A549 (cell line): ENCODE data around the gene GRM4. TPM values are rescaled to one million over a fixed set of nuclear protein-coding genes. Genes with fewer than 3 reads are reported as not detected.

ENCODE experiments used
- ATAC-seq, 2 experiments: fragments of 200-7000 bp in 1 of 2; fragments of >200 bp in 1 of 2; cut with Nextera tagmentation in 1 of 2; cut with Tn5 transposase in 1 of 2; 3 replicates each; pipeline versions ENCODE4 v1.8.0 to v1.9.1; 2018 to 2020; ENCODE audit warnings: mild to moderate bottlenecking in 1 of 2, moderate library complexity in 1 of 2
- CTCF ChIA-PET: fragments of 300-600 bp; sonication (Branson Sonifier 250); formaldehyde crosslinking; extraction: SDS; loops from one replicate; lab custom pipeline; 2021; ENCODE audit warnings: antibody characterized with exemption, inconsistent platforms; lab: Yijun Ruan, JAX
- POLR2A ChIA-PET: fragments of 350-600 bp; formaldehyde crosslinking; extraction: SDS; loops from one replicate; lab custom pipeline; 2021; ENCODE audit warnings: antibody characterized with exemption, inconsistent platforms; lab: Yijun Ruan, JAX
- DNase-seq, 2 experiments: peaks; one replicate each; pipeline versions ENCODE4 v3.0.0 to v3.0.0-alpha.2; 2011 to 2016; ENCODE audit warnings: low read depth in 1 of 2, low spot score in 1 of 2
- FAIRE-seq: peaks from 2 replicates; lab custom pipeline; 2011; peaks lifted over from hg19 to GRCh38; lab: Jason Lieb, UNC
- H3K27ac ChIP-seq, 2 experiments: fragments of >200 bp; sonication (Bioruptor Twin); formaldehyde crosslinking; 3 replicates each; pipeline ENCODE4 v1.5.1; 2016 to 2017
- H3K4me1 ChIP-seq: fragments of >200 bp; sonication (Bioruptor Twin); formaldehyde crosslinking; 3 replicates; pipeline ENCODE4 v1.6.1; 2016
- H3K4me2 ChIP-seq: fragments of >200 bp; sonication (Bioruptor Twin); formaldehyde crosslinking; 3 replicates; pipeline ENCODE4 v1.6.1; 2016
- H3K4me3 ChIP-seq: fragments of >200 bp; sonication (Bioruptor Twin); formaldehyde crosslinking; 3 replicates; pipeline ENCODE4 v1.5.1; 2016
- H3K9me3 ChIP-seq: fragments of >200 bp; sonication (Bioruptor Twin); formaldehyde crosslinking; 3 replicates; pipeline ENCODE4 v1.6.1; 2016
- ATOH8 ChIP-seq: fragments of 250-450 bp; sonication (Bioruptor Pico); IDR thresholded peaks from 2 replicates; pipeline ENCODE4 v1.5.0; 2020; ENCODE audit warnings: low read depth, mild to moderate bottlenecking, moderate library complexity
- CBX2 ChIP-seq: fragments of 200-600 bp; sonication (generic); IDR thresholded peaks from 2 replicates; pipeline ENCODE4 v1.6.1; 2016; ENCODE audit warnings: low read depth, mild to moderate bottlenecking, borderline replicate concordance
- CBX8 ChIP-seq: fragments of 200-600 bp; sonication (generic); IDR thresholded peaks from 2 replicates; pipeline ENCODE4 v1.6.1; 2016
- CEBPB ChIP-seq, 2 experiments: fragments of >200 bp in 1 of 2; sonication (Bioruptor Twin) in 1 of 2; formaldehyde crosslinking in 1 of 2; IDR thresholded peaks; 2 replicates each; pipeline ENCODE4 v1.6.1; 2012 to 2016
- ELK1 ChIP-seq: fragments of 150-350 bp; IDR thresholded peaks from 2 replicates; pipeline ENCODE4 v1.6.1; 2014; ENCODE audit warnings: low read depth, mild to moderate bottlenecking, low read length
- ESRRA ChIP-seq: fragments of 150-350 bp; IDR thresholded peaks from 2 replicates; pipeline ENCODE4 v1.6.1; 2014; ENCODE audit warnings: mild to moderate bottlenecking, low read length, borderline replicate concordance
- FOSL2 ChIP-seq, 2 experiments: fragments of 450-650 bp in 1 of 2; fragments of >200 bp in 1 of 2; sonication (Bioruptor Twin) in 1 of 2; formaldehyde crosslinking; IDR thresholded peaks; 2 replicates each; pipeline versions ENCODE4 v1.5.0 to v1.6.1; 2016 to 2020; ENCODE audit warnings: mild to moderate bottlenecking in 1 of 2, moderate library complexity in 1 of 2
- HDAC2 ChIP-seq: fragments of 200-600 bp; sonication (generic); IDR thresholded peaks from 2 replicates; pipeline ENCODE4 v1.6.1; 2016
- HOXA7 ChIP-seq: fragments of 250-450 bp; sonication (Bioruptor Pico); IDR thresholded peaks from 2 replicates; pipeline ENCODE4 v1.5.0; 2020; ENCODE audit warnings: mild to moderate bottlenecking, moderate library complexity
- HOXB13 ChIP-seq: fragments of 250-450 bp; sonication (Bioruptor Pico); IDR thresholded peaks from 2 replicates; pipeline ENCODE4 v1.5.0; 2020; ENCODE audit warnings: low read depth, mild to moderate bottlenecking, moderate library complexity
- HOXB5 ChIP-seq: fragments of 250-450 bp; sonication (Bioruptor Pico); IDR thresholded peaks from 2 replicates; pipeline ENCODE4 v1.5.0; 2020; ENCODE audit warnings: mild to moderate bottlenecking, moderate library complexity
- JUN ChIP-seq, 2 experiments: fragments of >200 bp; sonication (Bioruptor Twin); formaldehyde crosslinking; IDR thresholded peaks; 2 replicates in 1 of 2; 3 replicates in 1 of 2; pipeline ENCODE4 v1.6.1; 2016 to 2017
- JUNB ChIP-seq: fragments of >200 bp; sonication (Bioruptor Twin); formaldehyde crosslinking; IDR thresholded peaks from 2 replicates; pipeline ENCODE4 v1.6.1; 2016
- KDM5A ChIP-seq: fragments of 200-600 bp; sonication (generic); IDR thresholded peaks from 2 replicates; pipeline ENCODE4 v1.6.1; 2016; ENCODE audit warnings: antibody characterized with exemption, mild to moderate bottlenecking
- MAFK ChIP-seq: fragments of 450-650 bp; IDR thresholded peaks from 2 replicates; pipeline ENCODE4 v1.6.1; 2014; ENCODE audit not compliant: partially characterized antibody
- MAX ChIP-seq: IDR thresholded peaks from 2 replicates; pipeline ENCODE4 v1.6.1; 2012
- MAZ ChIP-seq: fragments of 150-350 bp; IDR thresholded peaks from 2 replicates; pipeline ENCODE4 v1.6.1; 2014; ENCODE audit warnings: antibody characterized with exemption, low read depth, low read length, borderline replicate concordance
- NFE2L2 ChIP-seq: fragments of 150-350 bp; conservative IDR thresholded peaks from 2 replicates; pipeline ENCODE4 v1.6.1; 2014; ENCODE audit warnings: low read length
- NPAS2 ChIP-seq: fragments of 250-450 bp; sonication (Bioruptor Pico); IDR thresholded peaks from 2 replicates; pipeline ENCODE4 v1.8.0; 2022; ENCODE audit warnings: mild to moderate bottlenecking, moderate library complexity, borderline replicate concordance
- POLR2AphosphoS2 ChIP-seq: conservative IDR thresholded peaks from 2 replicates; pipeline ENCODE4 v1.6.1; 2012; ENCODE audit warnings: low read length, improper control_type of control experiment, inconsistent platforms
- RAD21 ChIP-seq, 2 experiments: fragments of >200 bp in 1 of 2; sonication (Bioruptor Twin) in 1 of 2; formaldehyde crosslinking in 1 of 2; IDR thresholded peaks in 1 of 2; conservative IDR thresholded peaks in 1 of 2; 2 replicates in 1 of 2; 3 replicates in 1 of 2; pipeline ENCODE4 v1.6.1; 2012 to 2018; ENCODE audit warnings: inconsistent platforms in 1 of 2
- REST ChIP-seq: fragments of 200-600 bp; sonication (generic); IDR thresholded peaks from 2 replicates; pipeline ENCODE4 v1.6.1; 2016; ENCODE audit warnings: antibody characterized with exemption, mild to moderate bottlenecking, moderate library complexity
- RFX5 ChIP-seq: fragments of 450-650 bp; IDR thresholded peaks from 2 replicates; pipeline ENCODE4 v1.7.1; 2014; ENCODE audit warnings: antibody characterized with exemption, mild to moderate bottlenecking, moderate library complexity
- SREBF2 ChIP-seq: fragments of 450-650 bp; IDR thresholded peaks from 2 replicates; pipeline ENCODE4 v1.6.1; 2014; ENCODE audit warnings: mild to moderate bottlenecking, moderate library complexity
- TFCP2L1 ChIP-seq: fragments of 250-450 bp; sonication (Bioruptor Pico); IDR thresholded peaks from 2 replicates; pipeline ENCODE4 v1.5.0; 2021; ENCODE audit warnings: mild to moderate bottlenecking
- TP53 ChIP-seq: fragments of 250-450 bp; sonication (Bioruptor Pico); IDR thresholded peaks from 2 replicates; pipeline ENCODE4 v1.5.0; 2021; ENCODE audit warnings: mild to moderate bottlenecking, moderate library complexity
- ZC3H11A ChIP-seq: fragments of 450-650 bp; IDR thresholded peaks from 2 replicates; pipeline ENCODE4 v1.6.1; 2014; ENCODE audit warnings: antibody characterized with exemption, mild to moderate bottlenecking
- ZFP36 ChIP-seq: fragments of 450-650 bp; IDR thresholded peaks from 2 replicates; pipeline ENCODE4 v1.6.1; 2014; ENCODE audit warnings: borderline replicate concordance; ENCODE audit not compliant: partially characterized antibody
- WGBS: methylation state at CpG from one replicate; pipeline ENCODE4 v1.1.6; 2017; ENCODE audit errors: missing lambda C conversion rate; 5-methylcytosine and 5-hydroxymethylcytosine counted together
- polyA plus RNA-seq, 4 experiments: library from polyadenylated mRNA; depleted of rRNA in 3 of 4; stranded (reverse); fragments of >200 nt; fragmentation: RNase III in 1 of 4; extraction: RNeasy Plus Mini Kit Qiagen cat#74134 plus additional on column Dnase treatment in 1 of 4; gene quantifications; 2 replicates in 3 of 4; 3 replicates in 1 of 4; pipeline ENCODE4 v1.2.3, GENCODE V29; 2011 to 2017

GRM4 gene
- polyA plus RNA-seq, 2 of the 4 experiments (the other 2 are of a cell fraction), result 0.05 TPM

GRCh38 chr6:33996120-33996475 lies 149.8 kb downstream of the GRM4 start:
- no peak for FAIRE-seq

GRCh38 chr6:33995309-33996119 lies 150.4 kb downstream of the GRM4 start:
- Histone ChIP-seq H3K4me1 (no peaks in the 10 kb centered on the region), H3K4me2 (no peak overlapping the region), H3K9me3 (no peaks in the 10 kb centered on the region), H3K4me3 (no peak overlapping the region), H3K27ac (no peak overlapping the region)
- no peak for DNase-seq
- POLR2A ChIA-PET, result no interaction called here
- TF ChIP-seq NPAS2 (no peak), MAFK (peak; percentile 89)
- WGBS, result 59% methylated on average over 8 of the region's 9 CpGs
- no peak for ATAC-seq
- FAIRE-seq, result no peak
- CTCF ChIA-PET, result no interaction called here

More at GRCh38 chr6:33996120-33996475, 149.8 kb downstream of the GRM4 start:
- no peaks in the 10 kb centered on the region for H3K4me1 ChIP-seq
- DNase-seq, result no peak
- CTCF ChIA-PET, result no interaction called here
- POLR2A ChIA-PET, result no interaction called here
- H3K4me3 ChIP-seq, result no peak overlapping the region
- H3K27ac ChIP-seq, result no peak overlapping the region
- no peak for TF ChIP-seq MAZ
- TF ChIP-seq ESRRA, result no peak
- TF ChIP-seq RFX5, result no peak
- TF ChIP-seq ZC3H11A, result no peak
- TF ChIP-seq HOXB13 (CRISPR knock-in tag), result no peak
- TF ChIP-seq HOXA7, result no peak
- TF ChIP-seq SREBF2, result no peak
- TF ChIP-seq CBX2, result no peak
- TF ChIP-seq REST, result no peak
- TF ChIP-seq TP53 (CRISPR knock-in tag), result no peak
- no peak for TF ChIP-seq CBX8
- TF ChIP-seq JUN (IDR thresholded peaks at IDR 0.05), result no peak
- no peak for TF ChIP-seq JUNB
- TF ChIP-seq HOXB5 (CRISPR knock-in tag), result no peak
- no peak for TF ChIP-seq HDAC2
- no peak for TF ChIP-seq TFCP2L1 (CRISPR knock-in tag)
- TF ChIP-seq POLR2AphosphoS2, result no peak
- WGBS, result 20% methylated on average over 3 of the region's 5 CpGs
- H3K9me3 ChIP-seq, result no peaks in the 10 kb centered on the region
- no peak for ATAC-seq
- H3K4me2 ChIP-seq, result no peak overlapping the region

GRCh38 chr6:33994472-33995308 lies 151.2 kb downstream of the GRM4 start:
- Histone ChIP-seq H3K9me3 (no peaks in the 10 kb centered on the region), H3K4me1 (no peaks in the 10 kb centered on the region), H3K27ac (no peak overlapping the region), H3K4me3 (no peak overlapping the region), H3K4me2 (no peak overlapping the region)
- FAIRE-seq (no peak), ATAC-seq (no peak), DNase-seq (no peak)
- ChIA-PET POLR2A (no interaction called here), CTCF (interaction anchor here (0.6 to 1.1 kb wide), 2 partner anchors 25 to 36 kb away, joined by 3 to 4 read pairs; no protein-coding TSS in a partner anchor)
- 64% methylated on average over 8 of the region's 12 CpGs for WGBS
- no peak for TF ChIP-seq ESRRA
- TF ChIP-seq NFE2L2, result no peak
- TF ChIP-seq ATOH8 (CRISPR knock-in tag), result no peak
- no peak for TF ChIP-seq KDM5A
- no peak for TF ChIP-seq RAD21 (conservative IDR thresholded peaks at IDR 0.05 in 1 of 2, IDR thresholded peaks at IDR 0.05 in 1 of 2)
- no peak for TF ChIP-seq MAX
- no peak for TF ChIP-seq ELK1
- TF ChIP-seq CEBPB (IDR thresholded peaks at IDR 0.05), result no peak
- no peak for TF ChIP-seq RFX5
- TF ChIP-seq HOXB13 (CRISPR knock-in tag), result no peak
- TF ChIP-seq FOSL2 (IDR thresholded peaks at IDR 0.05), result no peak
- TF ChIP-seq FOSL2 (CRISPR knock-in tag; IDR thresholded peaks at IDR 0.05), result no peak
- TF ChIP-seq ZFP36, result no peak
- no peak for TF ChIP-seq CBX8
- TF ChIP-seq NPAS2, result no peak
